Naive B cell (primary cell): ENCODE results near the gene MSLN. TPM values are rescaled to one million over a fixed set of nuclear protein-coding genes. Genes with fewer than 3 reads are reported as not detected.
"Not testable (repeated sequence)": the region's sequence is repeated elsewhere in the genome, so short reads cannot be mapped to it uniquely, and the experiment has no call there.

Source experiments
- ATAC-seq, 2 donors: fragments of 150-1000 bp; cut with Tn5 transposase; 2 replicates each; pipeline ENCODE4 v1.10.0; 2021; ENCODE audit warnings: low read depth in 2 of 2, mild to moderate bottlenecking in 2 of 2, moderate library complexity in 2 of 2
- DNase-seq: peaks from one replicate; pipeline ENCODE4 v3.0.0; 2022
- H3K27ac Mint-ChIP-seq, 6 donors: one replicate each; pipeline ENCODE4 v1.8.0; 2020 to 2022; ENCODE audit warnings: mild to moderate bottlenecking in 6 of 6, mixed read lengths in 6 of 6, moderate library complexity in 5 of 6, inconsistent platforms in 2 of 6
- H3K27me3 Mint-ChIP-seq, 3 donors: one replicate each; pipeline ENCODE4 v1.8.0; 2021 to 2022; ENCODE audit warnings: mixed read lengths in 3 of 3, mild to moderate bottlenecking in 1 of 3
- H3K36me3 Mint-ChIP-seq, 2 donors: one replicate each; pipeline ENCODE4 v1.8.0; 2020 to 2022; ENCODE audit warnings: mixed read lengths in 2 of 2, inconsistent platforms in 1 of 2, mild to moderate bottlenecking in 1 of 2
- H3K4me1 Mint-ChIP-seq, 3 donors: one replicate each; pipeline ENCODE4 v1.8.0; 2020 to 2022; ENCODE audit warnings: mixed read lengths in 3 of 3, inconsistent platforms in 1 of 3, mild to moderate bottlenecking in 1 of 3, moderate library complexity in 1 of 3
- H3K4me3 Mint-ChIP-seq, 8 donors: one replicate each; pipeline ENCODE4 v1.8.0; 2020 to 2022; ENCODE audit warnings: mild to moderate bottlenecking in 8 of 8, mixed read lengths in 8 of 8, moderate library complexity in 8 of 8, inconsistent platforms in 2 of 8
- H3K9me3 Mint-ChIP-seq, 7 donors: one replicate each; pipeline ENCODE4 v1.8.0; 2020 to 2022; ENCODE audit warnings: mixed read lengths in 7 of 7, mild to moderate bottlenecking in 5 of 7, inconsistent platforms in 2 of 7, moderate library complexity in 1 of 7
- polyA plus RNA-seq, 6 donors: library from polyadenylated mRNA; unstranded; fragments of 300-500 nt; fragmentation: Illumina TruSeq; gene quantifications; one replicate each; pipeline ENCODE4 v1.2.3, GENCODE V29; 2021; ENCODE audit warnings: low read depth in 6 of 6

Gene MSLN
- not detected for polyA plus RNA-seq

DNA sequence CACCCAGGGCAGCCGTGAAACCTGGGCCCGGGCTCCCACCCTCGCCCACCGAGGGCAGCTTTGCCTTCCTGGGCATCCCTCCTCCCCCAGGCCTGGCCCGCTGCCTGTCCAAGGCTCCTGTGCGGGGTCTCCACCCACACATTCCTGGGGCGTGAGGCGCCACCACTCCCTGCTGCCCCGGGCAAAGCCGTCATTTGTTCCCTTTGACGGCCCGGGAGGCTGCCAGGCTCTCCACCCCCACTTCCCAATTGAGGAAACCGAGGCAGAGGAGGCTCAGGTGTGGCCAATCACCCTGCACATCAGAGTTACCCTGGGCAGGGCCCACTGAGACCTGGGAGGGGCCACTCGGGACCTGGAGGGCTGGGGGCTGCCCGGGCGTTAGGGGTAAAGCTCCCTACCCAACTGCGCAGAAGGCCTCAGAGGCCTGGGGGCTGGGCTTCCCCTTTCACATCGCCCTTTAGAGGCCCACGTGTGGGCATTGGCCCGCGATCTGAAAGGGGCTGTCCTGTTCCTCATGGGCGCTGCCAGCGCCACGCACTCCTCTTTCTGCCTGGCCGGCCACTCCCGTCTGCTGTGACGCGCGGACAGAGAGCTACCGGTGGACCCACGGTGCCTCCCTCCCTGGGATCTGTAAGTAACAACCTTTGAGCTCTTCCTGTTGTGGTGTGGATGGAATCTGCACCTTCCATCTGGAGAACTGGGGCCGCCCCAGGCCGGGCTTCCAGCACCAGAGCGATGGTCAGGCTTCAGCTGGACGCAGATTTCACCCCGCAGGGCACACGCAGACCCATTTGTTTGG is at the start of gene MSLN:
Gene MSLN, plus strand, starts transcription at position 190 of the 799 bp plus-strand sequence. CDS start 1,947 bp downstream, outside the sequence.
- Mint-ChIP-seq H3K27ac (no peak within 1 kb of the TSS), H3K9me3 (peaks cover 0 to 5% (median 0%) of the 10 kb centered on the region in 7 donors), H3K4me1 (peaks cover 0 to 5% (median 0%) of the 10 kb centered on the region in 3 donors), H3K36me3 (no peaks in the 10 kb centered on the region), H3K27me3 (peaks cover 6 to 26% (median 8%) of the 10 kb centered on the region in 3 donors), H3K4me3 (no peak within 1 kb of the TSS)
- DNase-seq (no peak), ATAC-seq (no peak)

DNA sequence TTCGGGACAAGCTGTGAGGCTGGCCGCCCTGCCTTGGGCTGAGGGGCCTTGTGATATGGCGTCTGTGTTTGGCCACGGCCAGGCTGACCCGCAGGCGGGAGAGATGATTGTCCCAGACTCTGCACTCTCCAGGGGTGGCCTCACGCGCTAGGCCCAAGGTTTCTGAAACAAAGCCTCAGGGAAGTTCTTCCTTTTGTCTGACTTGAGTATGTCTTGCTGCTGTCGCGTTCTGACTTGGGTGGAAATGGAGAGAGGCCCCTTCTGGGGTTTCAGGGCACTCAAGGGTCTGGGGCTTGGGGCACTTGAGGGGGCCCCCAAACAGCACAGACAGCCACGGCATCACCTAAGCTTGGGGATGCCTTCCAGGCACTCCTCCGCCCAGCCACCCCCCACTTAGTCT is 49.5 kb upstream of the MSLN start:
- ATAC-seq (no peak), DNase-seq (no peak)
- Mint-ChIP-seq H3K27ac (peak overlapping the region in 1 of 6 donors; percentile 42), H3K4me1 (peaks cover 3 to 13% (median 7%) of the 10 kb centered on the region in 3 donors), H3K9me3 (no peaks in the 10 kb centered on the region), H3K27me3 (peaks cover 24 to 68% (median 31%) of the 10 kb centered on the region in 3 donors), H3K4me3 (no peak overlapping the region), H3K36me3 (no peaks in the 10 kb centered on the region)

DNA sequence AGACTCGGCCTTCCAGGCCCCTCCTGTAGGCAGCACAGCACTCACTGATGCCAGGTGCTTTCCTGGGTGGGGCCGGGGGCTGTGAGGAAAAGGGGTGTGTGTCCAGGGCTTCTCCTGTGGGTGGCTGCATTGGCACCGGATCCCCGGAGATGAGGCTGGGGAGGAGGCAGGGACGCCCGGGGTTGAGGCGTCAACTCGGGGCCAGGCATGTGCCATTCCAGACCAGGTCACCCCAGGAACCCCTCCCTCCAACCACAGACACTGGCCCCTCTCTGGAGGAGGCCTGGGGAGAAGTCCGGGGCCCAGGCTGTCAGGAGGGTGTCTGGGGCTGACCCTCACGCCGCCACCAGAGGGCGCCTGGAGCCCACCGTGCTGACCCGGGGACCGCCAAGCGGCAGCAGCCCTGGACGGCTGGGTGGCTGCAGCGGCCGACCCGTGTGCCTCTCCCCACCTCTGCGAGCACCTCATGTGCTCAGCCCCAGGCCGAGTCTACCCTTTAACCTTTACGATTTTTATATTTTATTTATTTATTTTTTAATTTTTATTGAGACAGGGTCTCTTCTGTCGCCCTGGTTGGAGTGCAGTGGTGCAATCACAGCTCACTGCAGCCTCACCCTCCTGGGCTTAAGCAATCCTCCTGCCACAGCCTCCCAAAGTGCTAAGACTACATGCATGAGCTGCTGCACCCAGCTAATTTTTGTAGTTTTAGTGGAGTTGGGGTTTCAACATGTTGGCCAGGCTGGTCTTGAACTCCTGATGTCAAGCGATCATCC is 48.8 kb upstream of the MSLN start:
- H3K36me3 Mint-ChIP-seq = no peaks in the 10 kb centered on the region

DNA sequence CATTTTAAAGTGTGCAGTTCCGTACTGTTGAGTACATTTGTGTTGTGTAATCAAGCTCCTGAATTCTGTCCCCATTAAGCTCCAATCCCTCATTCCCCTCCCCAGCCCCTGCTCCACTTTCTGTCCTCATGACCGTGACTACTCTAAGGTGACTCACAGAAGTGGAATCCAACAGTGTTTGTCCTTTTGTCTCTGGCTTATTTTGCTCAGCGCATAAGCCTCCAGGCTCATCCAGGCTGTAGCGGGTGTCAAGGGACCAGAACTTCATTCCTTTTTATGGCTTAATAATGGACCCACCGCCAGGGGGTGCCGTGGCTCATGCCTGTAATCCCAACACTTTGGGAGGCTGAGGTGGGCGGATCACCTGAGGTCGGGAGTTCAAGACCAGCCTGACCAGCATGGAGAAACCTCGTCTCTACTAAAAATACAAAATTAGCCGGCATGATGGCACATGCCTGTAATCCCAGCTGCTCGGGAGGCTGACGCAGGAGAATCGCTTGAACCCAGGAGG is 47.7 kb upstream of the MSLN start:
- not testable (repeated sequence) for H3K4me1 Mint-ChIP-seq, H3K9me3 Mint-ChIP-seq, DNase-seq, H3K36me3 Mint-ChIP-seq, ATAC-seq, H3K27ac Mint-ChIP-seq
- H3K27me3 Mint-ChIP-seq = peaks cover 18 to 59% (median 25%) of the 10 kb centered on the region in 3 donors
- H3K4me3 Mint-ChIP-seq = peak overlapping the region in 2 of 8 donors; percentile 71 to 74

More for the DNA sequence above, 48.8 kb upstream of the MSLN start:
- ATAC-seq (peak; percentile 67 to 68), DNase-seq (peak; percentile 79)
- peaks cover 3 to 8% (median 6%) of the 10 kb centered on the region in 3 donors for H3K4me1 Mint-ChIP-seq
- no peak overlapping the region for H3K4me3 Mint-ChIP-seq
- H3K27ac Mint-ChIP-seq = no peak overlapping the region
- peaks cover 24 to 68% (median 28%) of the 10 kb centered on the region in 3 donors for H3K27me3 Mint-ChIP-seq
- no peaks in the 10 kb centered on the region for H3K9me3 Mint-ChIP-seq

DNA sequence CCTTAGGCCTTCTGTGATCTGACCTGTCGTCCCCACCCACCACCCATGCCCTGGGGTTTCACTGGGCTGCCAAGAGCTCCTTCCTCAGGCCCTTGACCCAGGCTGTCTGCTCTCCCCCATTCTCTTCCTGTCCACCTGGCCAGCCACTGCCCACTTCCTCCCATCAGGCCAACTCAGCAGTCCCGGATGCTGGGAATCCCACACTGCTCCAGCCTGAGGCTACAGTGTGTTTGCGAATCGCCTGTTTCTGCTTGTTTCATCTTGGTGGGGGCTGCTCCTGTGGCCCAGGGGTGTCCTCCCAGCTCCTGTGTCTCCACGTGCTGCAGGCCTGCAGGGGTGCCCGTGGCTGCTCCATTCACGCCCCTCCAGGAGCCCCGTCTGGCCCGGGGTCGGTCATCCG is 46.5 kb upstream of the MSLN start:
- Mint-ChIP-seq H3K36me3 (no peaks in the 10 kb centered on the region), H3K9me3 (no peaks in the 10 kb centered on the region), H3K4me3 (peak overlapping the region in 7 of 8 donors; percentile 30 to 64 (median 44)), H3K27ac (no peak overlapping the region), H3K27me3 (peaks cover 6 to 46% (median 13%) of the 10 kb centered on the region in 3 donors), H3K4me1 (peaks cover 7 to 9% (median 8%) of the 10 kb centered on the region in 3 donors)
- DNase-seq (no peak), ATAC-seq (no peak)

DNA sequence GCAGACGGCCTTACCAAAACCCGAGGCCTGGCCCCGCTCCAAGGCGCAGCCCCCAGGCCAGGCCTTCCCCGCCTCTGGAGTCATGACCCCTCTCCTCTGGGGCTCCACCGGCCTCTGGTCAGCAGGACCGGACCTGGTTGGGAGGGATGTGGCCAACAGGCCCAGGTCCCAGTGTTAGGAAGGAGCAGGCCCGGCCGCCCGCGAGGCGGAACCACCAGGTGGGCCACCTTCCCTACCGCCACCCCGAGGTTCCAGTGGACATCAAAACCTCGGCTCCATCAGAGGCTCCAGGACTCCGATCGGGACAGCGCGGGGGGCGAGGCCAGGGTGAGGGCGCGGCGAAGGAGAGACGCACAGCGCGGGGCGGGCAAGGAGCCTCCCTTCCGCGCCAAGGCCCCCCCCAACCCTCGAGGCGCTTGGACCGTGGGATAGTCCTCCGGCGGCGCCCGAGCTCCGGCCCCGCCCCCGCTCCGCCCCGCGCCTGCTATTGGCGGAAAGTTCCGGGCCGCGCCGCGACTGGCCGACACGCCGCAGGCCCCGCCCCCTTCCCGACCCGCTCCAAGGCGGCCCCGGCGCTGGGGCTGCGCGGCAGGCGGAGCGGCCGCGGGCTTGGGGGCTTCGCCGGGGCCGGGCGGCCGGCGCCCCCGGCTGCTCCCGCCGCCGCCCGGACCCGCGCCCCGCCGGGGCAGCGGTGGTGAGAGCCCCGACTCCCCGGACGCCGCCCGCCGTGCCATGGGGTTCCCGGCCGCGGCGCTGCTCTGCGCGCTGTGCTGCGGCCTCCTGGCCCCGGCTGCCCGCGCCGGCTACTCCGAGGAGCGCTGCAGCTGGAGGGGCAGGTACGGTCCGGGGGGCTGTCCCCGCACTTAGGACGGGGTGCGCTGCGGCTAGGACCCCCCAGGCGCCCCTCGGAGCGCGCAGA is 45.7 kb upstream of the MSLN start, which contains the start of gene METRN:
Gene METRN, plus strand, starts transcription at position 561 of the 919 bp plus-strand sequence. Its CDS starts 172 bp downstream, at position 733.
- H3K27me3 Mint-ChIP-seq = peaks cover 0 to 38% (median 7%) of the 10 kb centered on the region in 3 donors
- H3K4me3 Mint-ChIP-seq = peak within 1 kb of the TSS in 7 of 8 donors; percentile 51 to 75 (median 68)
- no peaks in the 10 kb centered on the region for H3K36me3 Mint-ChIP-seq
- ATAC-seq = peak; percentile 85
- no peak within 1 kb of the TSS for H3K27ac Mint-ChIP-seq
- H3K9me3 Mint-ChIP-seq = no peaks in the 10 kb centered on the region
- DNase-seq = peak; percentile 83
- peaks cover 10 to 16% (median 13%) of the 10 kb centered on the region in 3 donors for H3K4me1 Mint-ChIP-seq

DNA sequence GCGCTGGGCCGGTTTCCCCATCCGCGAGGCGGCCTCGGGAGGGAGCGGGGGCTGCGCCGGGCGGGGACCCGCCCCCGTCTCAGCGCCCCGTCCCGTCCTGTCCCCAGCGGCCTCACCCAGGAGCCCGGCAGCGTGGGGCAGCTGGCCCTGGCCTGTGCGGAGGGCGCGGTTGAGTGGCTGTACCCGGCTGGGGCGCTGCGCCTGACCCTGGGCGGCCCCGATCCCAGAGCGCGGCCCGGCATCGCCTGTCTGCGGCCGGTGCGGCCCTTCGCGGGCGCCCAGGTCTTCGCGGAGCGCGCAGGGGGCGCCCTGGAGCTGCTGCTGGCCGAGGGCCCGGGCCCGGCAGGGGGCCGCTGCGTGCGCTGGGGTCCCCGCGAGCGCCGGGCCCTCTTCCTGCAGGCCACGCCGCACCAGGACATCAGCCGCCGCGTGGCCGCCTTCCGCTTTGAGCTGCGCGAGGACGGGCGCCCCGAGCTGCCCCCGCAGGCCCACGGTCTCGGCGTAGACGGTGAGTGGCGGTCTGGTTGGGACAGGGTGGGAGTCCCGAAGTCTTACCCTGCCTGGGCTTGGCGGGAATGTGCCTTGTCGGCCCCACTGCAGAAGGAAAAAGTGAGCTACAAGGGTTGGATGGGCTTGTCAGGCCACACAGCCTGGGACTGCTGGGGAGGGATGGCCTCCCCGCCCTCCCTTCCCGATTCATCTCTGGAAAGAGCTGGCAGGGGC is 44.9 kb upstream of the MSLN start:
- Mint-ChIP-seq H3K9me3 (no peaks in the 10 kb centered on the region), H3K27ac (no peak overlapping the region), H3K27me3 (peaks cover 0 to 30% (median 7%) of the 10 kb centered on the region in 3 donors), H3K4me1 (peaks cover 10 to 24% (median 19%) of the 10 kb centered on the region in 3 donors), H3K36me3 (no peaks in the 10 kb centered on the region), H3K4me3 (peak overlapping the region in 7 of 8 donors; percentile 51 to 75 (median 68))
- DNase-seq (no peak), ATAC-seq (peak; percentile 13)

DNA sequence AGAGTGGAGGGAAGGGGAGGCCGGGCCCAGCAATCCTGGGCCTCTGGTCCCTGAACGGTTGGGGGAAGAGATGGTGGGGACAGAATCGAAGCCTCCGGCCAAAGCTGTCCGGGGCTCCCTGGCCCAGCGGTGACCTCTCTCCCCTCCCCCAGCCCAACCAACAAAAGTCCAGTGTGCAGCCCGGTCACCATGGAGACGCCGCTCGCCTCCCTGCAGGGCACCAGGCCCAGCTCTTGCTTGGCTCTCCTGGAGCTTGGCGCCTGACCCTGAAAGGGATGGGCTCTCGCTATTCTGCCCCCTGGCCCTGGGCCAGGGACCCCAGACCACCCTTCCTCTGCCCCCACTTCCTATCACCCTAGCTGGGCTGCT is 44.4 kb upstream of the MSLN start:
- Mint-ChIP-seq H3K4me3 (peak overlapping the region; percentile 51 to 77 (median 70)), H3K27ac (peak overlapping the region in 1 of 6 donors; percentile 68), H3K27me3 (peaks cover 0 to 25% (median 7%) of the 10 kb centered on the region in 3 donors), H3K4me1 (peaks cover 10 to 24% (median 18%) of the 10 kb centered on the region in 3 donors), H3K9me3 (no peaks in the 10 kb centered on the region), H3K36me3 (no peaks in the 10 kb centered on the region)
- DNase-seq (no peak), ATAC-seq (no peak)

DNA sequence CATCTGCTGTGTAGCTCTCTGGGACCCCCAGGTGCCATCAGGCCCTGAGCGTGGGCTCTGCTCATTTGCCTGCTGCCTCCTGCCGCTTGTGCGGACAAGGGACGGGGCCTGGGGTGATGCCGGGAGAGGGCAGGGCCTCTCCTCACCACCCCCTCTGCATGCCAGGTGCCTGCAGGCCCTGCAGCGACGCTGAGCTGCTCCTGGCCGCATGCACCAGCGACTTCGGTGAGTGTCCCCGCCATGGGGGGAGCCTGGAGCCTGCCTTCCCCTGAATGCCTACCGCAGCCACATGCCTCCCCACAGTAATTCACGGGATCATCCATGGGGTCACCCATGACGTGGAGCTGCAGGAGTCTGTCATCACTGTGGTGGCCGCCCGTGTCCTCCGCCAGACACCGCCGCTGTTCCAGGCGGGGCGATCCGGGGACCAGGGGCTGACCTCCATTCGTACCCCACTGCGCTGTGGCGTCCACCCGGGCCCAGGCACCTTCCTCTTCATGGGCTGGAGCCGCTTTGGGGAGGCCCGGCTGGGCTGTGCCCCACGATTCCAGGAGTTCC is 43.7 kb upstream of the MSLN start:
- Mint-ChIP-seq H3K9me3 (no peaks in the 10 kb centered on the region), H3K4me3 (peak overlapping the region in 2 of 8 donors; percentile 68 to 71), H3K27me3 (peaks cover 0 to 20% (median 7%) of the 10 kb centered on the region in 3 donors), H3K4me1 (peaks cover 10 to 24% (median 17%) of the 10 kb centered on the region in 3 donors), H3K36me3 (no peaks in the 10 kb centered on the region), H3K27ac (no peak overlapping the region)
- no peak for DNase-seq
- ATAC-seq = no peak

DNA sequence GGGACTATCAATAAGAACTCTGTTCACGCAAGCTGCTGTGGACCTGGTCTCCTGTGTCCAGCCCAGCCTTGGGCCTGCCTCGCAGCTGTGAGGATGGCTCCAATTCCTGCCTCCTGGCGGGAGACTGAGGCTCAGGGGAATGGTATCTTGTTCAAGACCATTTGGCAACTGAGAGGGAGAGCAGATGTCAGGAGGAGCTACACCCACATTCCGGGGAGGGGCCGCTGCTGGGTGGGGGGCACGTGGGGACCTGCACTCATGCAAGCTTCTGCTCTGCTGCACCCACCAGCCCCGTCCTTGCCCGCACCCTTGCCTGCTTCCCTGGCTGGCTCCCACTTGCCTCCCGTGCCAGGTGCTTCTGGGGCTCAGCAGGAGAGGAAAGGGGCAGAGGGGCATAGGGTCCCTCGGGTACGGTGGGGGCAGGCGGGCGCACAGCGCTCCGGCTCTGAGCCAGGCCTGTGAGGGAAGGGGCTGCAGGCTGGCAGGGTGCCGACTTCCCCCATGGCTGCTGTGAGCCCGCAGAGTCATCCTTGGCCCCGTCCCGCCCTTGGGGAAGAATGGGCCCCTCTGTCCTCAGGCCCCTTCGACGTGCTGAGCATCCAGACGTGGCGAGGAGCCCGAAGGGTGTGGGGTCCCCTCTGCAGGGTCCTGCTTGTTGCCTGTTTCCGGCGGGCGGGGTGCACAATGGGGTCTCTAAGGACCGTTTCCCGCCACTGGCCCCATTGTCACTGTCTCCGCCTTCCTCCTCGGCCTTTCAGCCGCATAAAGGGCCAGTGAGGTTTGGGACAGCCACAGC is 42.9 kb upstream of the MSLN start:
- DNase-seq (no peak), ATAC-seq (no peak)
- H3K9me3 Mint-ChIP-seq = no peaks in the 10 kb centered on the region
- H3K27me3 Mint-ChIP-seq = peaks cover 0 to 18% (median 6%) of the 10 kb centered on the region in 3 donors
- H3K27ac Mint-ChIP-seq = no peak overlapping the region
- no peaks in the 10 kb centered on the region for H3K36me3 Mint-ChIP-seq
- H3K4me1 Mint-ChIP-seq = peaks cover 10 to 24% (median 15%) of the 10 kb centered on the region in 3 donors
- H3K4me3 Mint-ChIP-seq = no peak overlapping the region

DNA sequence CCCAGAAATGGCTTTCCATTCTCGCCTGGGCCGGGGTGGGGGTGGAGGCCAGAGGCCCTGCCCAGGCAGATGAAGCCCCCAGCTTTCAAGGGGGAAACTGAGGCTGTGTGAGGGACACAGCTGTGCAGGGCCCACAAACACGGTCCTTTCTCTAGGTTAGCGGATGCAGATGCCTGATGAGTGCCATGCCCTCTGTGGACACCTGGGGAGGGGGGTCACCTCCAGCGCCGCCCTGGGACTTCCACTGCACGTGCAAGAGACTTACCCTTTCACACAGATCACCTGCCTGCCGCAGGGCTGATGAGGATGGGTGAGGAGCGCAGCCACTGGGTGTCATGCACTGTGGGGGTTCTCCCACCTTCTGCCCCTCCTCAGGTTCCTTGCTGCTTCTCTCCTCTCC is 42.1 kb upstream of the MSLN start:
- DNase-seq = no peak
- H3K9me3 Mint-ChIP-seq = no peaks in the 10 kb centered on the region
- H3K27me3 Mint-ChIP-seq = peaks cover 0 to 15% (median 3%) of the 10 kb centered on the region in 3 donors
- no peaks in the 10 kb centered on the region for H3K36me3 Mint-ChIP-seq
- peaks cover 12 to 24% (median 14%) of the 10 kb centered on the region in 3 donors for H3K4me1 Mint-ChIP-seq
- no peak overlapping the region for H3K27ac Mint-ChIP-seq
- H3K4me3 Mint-ChIP-seq = peak overlapping the region in 3 of 8 donors; percentile 6 to 90 (median 12)
- no peak for ATAC-seq
